Activated CD8-positive, alpha-beta memory T cell treated with anti-CD3 and anti-CD28 coated beads for 36 hours (primary cell): ENCODE results near the gene CPNE8. TPM values are rescaled to one million over a fixed set of nuclear protein-coding genes. Genes with fewer than 3 reads are reported as not detected.

Source experiments
- CTCF ChIA-PET: fragments of 350-600 bp; sonication (Branson Sonifier 250); formaldehyde crosslinking; loops from one replicate; lab custom pipeline; 2021; ENCODE audit warnings: antibody characterized with exemption; lab: Charles Lee
- POLR2A ChIA-PET: fragments of 350-600 bp; sonication (Branson Sonifier 250); formaldehyde crosslinking; loops from one replicate; lab custom pipeline; 2021; ENCODE audit warnings: antibody characterized with exemption; lab: Charles Lee
- total RNA-seq, 2 experiments: library from RNA; stranded (reverse); gene quantifications; one replicate each; pipeline ENCODE4 v1.2.3, GENCODE V29; 2021

The CPNE8 gene
- total RNA-seq, 2 experiments from 2014 or later, result 3.6 to 5.6 TPM

DNA sequence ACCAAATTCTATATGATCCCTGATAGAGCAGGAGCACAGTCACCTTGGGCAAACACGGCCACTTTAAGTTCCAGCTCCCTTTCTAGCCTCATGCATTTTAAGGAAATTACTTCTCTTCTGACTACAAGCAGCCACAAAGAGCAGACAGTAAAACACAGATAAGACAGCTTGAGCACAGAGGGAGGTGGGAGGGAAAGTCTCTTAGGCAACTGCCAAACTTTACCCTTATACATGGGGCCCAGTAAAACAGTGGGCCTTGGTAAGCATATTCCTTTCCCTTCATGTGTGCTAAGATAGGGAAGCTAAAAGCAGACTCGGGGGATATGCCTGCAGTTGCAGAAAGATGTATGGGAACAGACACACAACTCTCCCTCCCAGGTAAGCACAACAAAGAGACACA is 235.9 kb downstream of the CPNE8 start:
- ChIA-PET POLR2A (no interaction called here), CTCF (no interaction called here)

DNA sequence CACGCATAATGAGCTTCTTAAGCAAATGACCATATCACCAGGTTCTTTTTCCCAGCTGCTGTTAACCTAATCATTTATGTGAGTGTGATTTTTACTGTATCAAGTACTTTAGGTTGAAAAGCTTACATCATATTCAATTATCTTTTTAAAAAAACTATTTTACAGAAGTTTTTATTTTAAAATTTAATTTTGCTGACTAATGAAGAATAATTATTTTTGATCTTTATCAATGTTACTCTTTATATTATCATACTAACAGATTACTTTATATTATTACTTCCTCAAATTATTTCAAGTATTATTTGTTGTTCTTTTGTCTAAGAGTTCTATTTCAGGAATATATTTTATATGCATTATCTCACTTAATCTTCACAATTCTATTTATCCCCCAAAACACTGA is 236.3 kb downstream of the CPNE8 start:
- POLR2A ChIA-PET, result no interaction called here
- CTCF ChIA-PET, result no interaction called here

DNA sequence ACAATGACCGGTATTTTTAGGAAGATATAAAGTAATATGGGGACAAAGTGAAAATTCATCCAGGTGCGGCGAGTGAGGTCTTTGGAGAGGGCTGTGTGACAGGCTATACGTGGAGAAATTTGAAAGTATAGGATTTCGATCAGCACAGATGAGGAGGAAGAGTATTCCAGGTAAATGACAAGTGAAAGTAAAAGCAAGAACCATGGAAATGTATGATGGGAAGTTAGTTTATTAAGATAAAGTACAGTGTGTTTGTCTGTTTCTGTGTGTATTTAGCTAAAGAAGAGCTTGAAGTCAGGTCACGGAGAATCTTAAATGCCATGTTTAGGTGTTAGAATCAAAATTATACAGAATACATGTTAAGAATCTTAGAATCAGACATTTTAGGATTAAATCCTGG is 239.0 kb downstream of the CPNE8 start:
- ChIA-PET POLR2A (no interaction called here), CTCF (no interaction called here)

DNA sequence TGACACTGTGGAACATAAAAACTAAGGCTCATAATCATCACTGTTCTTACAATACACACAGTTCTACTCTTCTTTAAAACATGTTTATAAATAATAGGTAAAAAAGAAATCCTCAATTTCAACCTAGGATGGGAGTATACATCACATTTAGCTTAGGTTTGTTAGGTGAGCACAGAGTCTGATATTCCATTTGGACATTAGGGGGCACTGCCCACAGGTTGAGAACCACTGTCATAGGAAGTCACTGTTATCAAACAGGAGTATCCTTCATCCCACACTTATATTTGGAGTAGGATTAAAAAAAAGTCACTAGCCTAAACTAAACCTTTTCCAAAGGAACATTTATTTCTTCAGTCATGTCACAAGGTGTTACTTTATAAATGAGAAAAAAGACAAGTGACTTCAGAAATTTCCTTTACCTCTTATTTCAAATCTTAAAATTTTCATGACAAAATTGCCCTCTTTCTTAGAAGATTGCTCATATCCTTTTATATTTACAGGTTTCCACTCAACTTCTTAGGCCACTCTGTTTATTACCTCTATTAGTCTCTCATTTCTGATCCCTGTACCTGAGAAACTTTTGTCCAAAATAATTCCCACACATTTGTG is 240.6 kb downstream of the CPNE8 start:
- ChIA-PET POLR2A (no interaction called here), CTCF (no interaction called here)

DNA sequence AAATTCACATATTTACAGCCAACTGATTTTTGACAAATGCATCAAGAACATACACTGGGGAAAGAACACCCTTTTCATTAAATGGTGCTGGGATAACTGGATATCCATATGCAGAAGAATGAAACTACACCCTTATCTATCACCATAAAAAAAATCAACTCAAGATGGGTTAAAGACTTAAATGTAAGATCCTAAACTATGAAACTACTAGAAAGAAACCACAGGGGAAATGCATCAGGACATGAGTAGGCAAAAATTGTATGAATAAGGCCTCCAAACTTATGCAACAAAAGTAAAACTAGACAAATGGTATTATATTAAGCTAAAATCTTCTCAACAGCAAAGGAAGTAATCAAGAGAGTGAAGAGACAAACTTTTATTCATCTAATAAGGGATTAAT is 242.6 kb downstream of the CPNE8 start:
- ChIA-PET POLR2A (no interaction called here), CTCF (no interaction called here)

DNA sequence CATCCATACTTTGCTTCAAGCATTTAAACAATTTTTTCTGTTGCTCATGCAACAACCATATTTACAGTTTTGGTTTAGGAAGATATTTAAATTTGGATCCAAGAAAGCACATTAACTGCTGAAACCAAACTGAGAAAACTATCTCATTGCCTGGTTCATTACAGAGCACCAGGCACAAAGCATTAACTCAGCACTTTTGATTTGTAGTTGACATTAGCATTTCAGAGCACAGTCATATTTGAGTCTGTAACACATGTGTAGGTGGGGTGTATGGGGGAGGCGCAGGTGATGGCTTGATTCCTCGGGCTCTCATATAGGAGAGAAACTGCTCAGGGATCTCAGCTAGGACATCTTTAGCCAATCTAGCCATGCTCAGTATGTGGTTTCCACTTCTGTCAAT is 251.7 kb downstream of the CPNE8 start:
- CTCF ChIA-PET, result no interaction called here
- POLR2A ChIA-PET, result no interaction called here

DNA sequence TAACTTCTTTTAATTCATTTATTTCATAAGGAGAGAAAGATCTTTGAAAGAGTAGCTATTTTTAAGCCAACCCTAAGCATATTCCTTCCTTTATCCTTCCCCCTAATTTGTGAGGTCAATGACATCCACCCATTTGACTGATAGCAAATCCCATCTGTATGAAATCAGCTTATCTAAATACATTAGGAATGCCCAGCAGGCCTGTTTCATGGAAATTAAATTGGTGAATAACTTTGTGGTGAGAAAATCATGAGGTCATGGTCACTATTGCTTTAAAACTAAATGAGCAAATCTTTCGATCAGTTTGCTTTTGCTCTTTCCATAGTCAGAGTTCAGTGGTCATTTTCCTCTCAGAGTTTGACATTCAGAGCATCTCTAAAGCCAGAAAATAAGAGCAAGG is 256.6 kb downstream of the CPNE8 start:
- ChIA-PET CTCF (no interaction called here), POLR2A (no interaction called here)

DNA sequence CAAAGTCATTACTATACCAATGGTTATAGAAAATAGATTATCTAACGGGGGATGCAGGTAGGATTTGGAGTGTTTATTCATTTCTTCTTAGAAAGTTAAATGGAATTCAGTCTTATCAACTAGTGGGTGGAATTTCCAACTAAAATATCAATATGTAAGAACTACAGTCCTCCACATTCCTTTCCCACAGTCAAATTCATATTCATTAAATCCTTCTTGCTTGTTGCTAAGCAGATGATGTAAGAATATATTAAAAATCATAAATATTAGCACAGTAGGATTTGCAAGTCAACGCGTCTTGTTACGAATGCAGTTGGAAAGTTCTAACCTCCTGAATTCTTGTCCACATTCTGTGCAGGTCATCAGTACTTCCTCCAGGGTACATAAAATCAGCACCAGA is 259.2 kb downstream of the CPNE8 start:
- ChIA-PET CTCF (no interaction called here), POLR2A (no interaction called here)

DNA sequence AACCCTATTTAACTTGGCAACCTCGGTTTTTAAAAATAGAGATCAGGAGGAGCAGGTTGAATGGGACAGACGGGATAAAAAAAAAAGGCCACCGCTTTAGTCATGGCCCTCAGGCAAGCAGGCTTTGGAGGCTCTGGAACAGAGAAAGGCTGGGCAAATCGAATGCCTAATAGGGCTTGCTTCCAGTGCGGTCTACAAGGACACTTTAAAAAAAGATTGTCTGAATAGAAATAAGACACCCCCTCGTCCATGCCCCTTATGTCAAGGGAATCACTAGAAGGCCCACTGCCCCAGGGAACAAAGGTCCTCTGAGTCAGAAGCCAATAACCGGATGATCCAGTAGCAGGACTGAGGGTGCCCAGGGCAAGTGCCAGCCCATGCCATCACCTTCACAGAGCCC is 265.8 kb downstream of the CPNE8 start:
- ChIA-PET POLR2A (no interaction called here), CTCF (no interaction called here)

DNA sequence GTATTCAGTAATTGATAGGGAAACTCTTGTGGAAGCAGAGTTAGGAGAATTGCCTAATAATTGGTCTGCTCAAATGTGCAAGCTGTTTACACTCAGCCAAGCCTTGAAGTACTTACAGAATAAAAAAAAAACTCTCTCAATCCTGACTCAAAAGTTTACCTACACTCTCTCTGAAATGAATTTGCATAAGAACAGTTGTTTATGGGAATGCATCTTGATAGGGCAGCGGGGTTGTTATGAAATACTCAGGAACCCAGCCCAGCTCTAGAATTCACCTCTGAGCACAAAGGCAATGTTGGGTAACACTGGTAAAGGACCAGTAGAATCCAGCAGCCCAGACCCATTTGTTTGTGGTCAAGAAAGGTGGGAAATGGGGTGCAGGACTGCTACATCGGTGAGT is 267.0 kb downstream of the CPNE8 start:
- POLR2A ChIA-PET, result no interaction called here
- CTCF ChIA-PET, result no interaction called here

DNA sequence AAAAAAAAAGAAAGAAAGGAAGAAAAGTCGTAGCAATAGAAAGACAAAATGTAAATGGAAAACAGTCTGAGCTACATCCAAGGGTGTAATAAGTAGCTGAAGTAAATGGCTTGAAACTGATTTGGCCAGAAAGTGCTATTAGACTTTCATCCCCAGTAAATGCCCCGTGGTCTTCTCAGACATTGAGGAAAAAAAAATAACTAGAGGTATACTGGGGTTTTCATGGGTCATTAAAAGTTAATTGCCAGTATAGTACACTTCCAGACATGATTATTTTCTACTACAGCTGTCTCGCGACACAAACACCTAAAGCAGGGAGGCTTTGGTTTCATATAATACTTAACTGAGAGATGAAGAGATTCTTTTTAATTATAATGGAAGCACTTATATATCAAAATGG is 271.9 kb downstream of the CPNE8 start:
- ChIA-PET CTCF (no interaction called here), POLR2A (no interaction called here)

DNA sequence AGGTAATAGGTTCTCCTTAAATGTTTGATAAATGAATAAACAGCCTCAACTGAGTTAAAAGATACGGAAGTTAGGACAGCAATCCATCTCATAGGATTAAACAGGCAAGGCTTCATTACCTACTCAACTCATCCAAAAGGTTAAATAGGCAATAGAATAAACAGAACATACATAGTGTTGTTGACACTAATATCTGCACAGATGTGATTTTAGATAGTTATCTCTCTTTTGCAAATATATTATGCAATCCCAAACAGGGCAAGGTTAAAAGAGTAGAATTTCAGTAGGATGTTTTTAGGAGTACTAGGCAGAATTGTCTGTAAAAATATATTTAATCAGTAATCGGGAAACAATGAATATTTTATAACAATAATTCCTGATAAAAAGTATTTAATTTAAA is 276.3 kb downstream of the CPNE8 start:
- ChIA-PET POLR2A (no interaction called here), CTCF (no interaction called here)

DNA sequence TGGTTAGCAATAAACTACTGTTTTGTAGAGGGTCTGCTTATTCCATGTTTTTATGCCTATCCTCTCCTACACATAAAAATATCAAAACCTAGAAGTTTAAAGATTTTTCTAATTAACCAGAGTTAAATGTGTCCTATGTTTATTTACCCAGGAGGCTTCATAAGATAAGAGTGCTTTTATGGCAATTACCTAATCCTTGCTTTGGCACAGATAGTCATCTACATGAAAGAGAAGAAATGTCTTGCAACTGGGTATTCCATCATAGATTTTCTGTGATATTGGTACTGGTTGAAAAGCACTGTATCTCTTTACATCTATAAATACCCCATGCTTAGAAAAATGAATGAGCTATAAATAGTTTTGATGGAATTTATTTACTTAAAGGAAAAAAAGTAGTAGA is 277.1 kb downstream of the CPNE8 start:
- CTCF ChIA-PET, result no interaction called here
- POLR2A ChIA-PET, result no interaction called here

DNA sequence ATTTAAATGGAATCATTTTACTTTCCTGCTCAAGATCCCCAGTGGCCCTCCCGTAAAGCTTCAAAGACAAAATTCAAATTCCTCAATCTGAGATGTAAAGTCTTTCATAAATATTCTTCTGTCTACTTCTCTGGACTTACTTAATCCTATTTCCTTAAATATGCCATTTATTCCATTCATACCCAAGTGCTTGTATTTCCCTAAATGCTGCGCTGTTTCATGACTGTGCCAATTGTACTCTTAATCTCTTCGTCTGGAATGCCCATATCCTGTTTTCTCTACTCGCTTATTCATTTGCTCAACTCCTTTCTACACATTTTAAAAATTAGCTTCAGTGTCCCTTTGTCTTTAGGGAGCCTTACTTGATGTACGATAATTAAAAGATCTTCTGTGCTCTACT is 280.1 kb downstream of the CPNE8 start:
- ChIA-PET POLR2A (no interaction called here), CTCF (no interaction called here)

DNA sequence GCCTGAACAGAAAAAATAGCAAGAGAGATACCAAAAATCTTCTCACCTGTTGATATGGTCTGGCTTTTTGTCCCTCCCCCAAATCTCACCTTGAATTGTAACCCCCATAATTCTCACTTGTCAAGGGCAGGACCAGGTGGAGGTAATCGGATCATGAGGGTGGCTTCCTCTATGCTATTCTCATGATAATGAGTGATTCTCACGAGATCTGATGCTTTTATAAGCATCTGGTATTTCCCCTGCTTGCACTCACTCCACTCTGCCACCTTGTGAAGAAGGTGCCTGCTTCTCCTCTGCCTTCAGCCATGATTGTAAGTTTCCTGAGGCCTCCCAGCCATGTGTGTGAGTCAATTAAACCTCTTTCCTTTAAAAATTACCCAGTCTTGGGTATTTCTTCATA is 291.2 kb downstream of the CPNE8 start:
- CTCF ChIA-PET, result no interaction called here
- POLR2A ChIA-PET, result no interaction called here

DNA sequence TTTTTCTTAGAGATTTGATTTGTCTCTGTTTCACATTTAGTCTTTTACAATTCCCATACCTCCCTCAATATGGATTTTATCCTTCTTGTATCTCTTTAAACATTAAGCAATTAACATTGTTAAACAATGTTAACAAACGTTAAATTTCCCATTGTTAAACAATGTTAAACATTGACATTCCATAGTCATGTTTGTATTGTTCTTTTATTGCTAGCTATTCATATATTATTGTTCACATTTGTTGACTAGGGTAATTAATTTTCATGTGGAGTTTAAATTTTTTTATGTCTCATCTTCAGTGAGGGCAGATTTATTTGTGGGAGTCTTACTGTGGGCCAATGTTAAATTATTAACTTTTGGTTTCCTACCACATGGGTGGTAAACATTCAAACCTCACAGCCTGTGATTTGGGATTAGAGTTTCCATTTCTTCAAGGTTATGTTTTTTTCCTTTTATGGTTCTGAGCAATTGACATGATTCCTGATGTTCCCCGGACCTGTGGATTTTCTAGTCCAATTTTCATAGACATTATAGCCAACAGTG is 294.5 kb downstream of the CPNE8 start:
- ChIA-PET POLR2A (no interaction called here), CTCF (no interaction called here)

DNA sequence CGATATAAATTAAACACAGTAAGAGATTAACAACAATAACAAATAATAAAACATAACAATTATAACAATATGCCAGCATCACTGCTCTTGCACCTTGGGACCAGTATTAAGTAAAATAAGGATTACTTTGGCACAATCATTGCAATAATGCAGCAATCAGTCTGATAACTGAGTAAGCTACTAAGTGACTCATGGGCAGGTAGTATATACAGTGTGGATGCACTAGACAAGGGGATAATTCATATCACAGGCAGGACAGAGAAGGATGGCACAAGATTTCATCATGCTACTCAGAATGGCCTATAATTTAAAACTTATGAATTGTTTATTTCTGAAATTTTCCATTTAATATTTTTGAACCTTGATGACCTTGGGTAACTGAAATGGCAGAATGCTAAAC is 298.1 kb downstream of the CPNE8 start:
- CTCF ChIA-PET, result no interaction called here
- POLR2A ChIA-PET, result no interaction called here
